Mucosa of rectum (tissue), 2 donors: Measurements from ENCODE around the gene PRSS53.

Source experiments
- H3K27ac ChIP-seq, 2 donors: one replicate each; pipeline ENCODE4 v1.7.0; 2013; ENCODE audit warnings: inconsistent platforms in 2 of 2, low read depth in 2 of 2, low read length in 2 of 2
- H3K27me3 ChIP-seq, 2 donors: one replicate each; pipeline ENCODE4 v1.7.0; 2013; ENCODE audit warnings: low read length in 2 of 2; ENCODE audit not compliant: control insufficient read depth in 2 of 2, insufficient read depth in 2 of 2
- H3K36me3 ChIP-seq, 2 donors: one replicate each; pipeline ENCODE4 v1.7.0; 2013; ENCODE audit warnings: low read length in 2 of 2; ENCODE audit not compliant: control insufficient read depth in 2 of 2, insufficient read depth in 2 of 2
- H3K4me1 ChIP-seq, 2 donors: one replicate each; pipeline ENCODE4 v1.7.0; 2013; ENCODE audit warnings: low read length in 2 of 2, mild to moderate bottlenecking in 1 of 2; ENCODE audit not compliant: control insufficient read depth in 2 of 2, insufficient read depth in 2 of 2
- H3K4me3 ChIP-seq, 2 donors: one replicate each; pipeline ENCODE4 v1.7.0; 2013; ENCODE audit warnings: low read length in 2 of 2
- H3K9ac ChIP-seq, 2 donors: one replicate each; pipeline ENCODE4 v1.7.0; 2013; ENCODE audit warnings: low read length in 2 of 2, low read depth in 1 of 2, mild to moderate bottlenecking in 1 of 2
- H3K9me3 ChIP-seq, 2 donors: one replicate each; pipeline ENCODE4 v1.7.0; 2013; ENCODE audit warnings: low read length in 2 of 2; ENCODE audit not compliant: control insufficient read depth in 2 of 2
- donor health status: healthy.
- donor health status: Normal muscosa, but diverticular disease.

Gene PRSS53

GRCh38 chr16:31131841-31132271 is 43.1 kb upstream of the PRSS53 start:
- peak overlapping the region; percentile 92 to 98 for H3K27ac ChIP-seq
- no peaks in the 10 kb centered on the region for H3K9me3 ChIP-seq
- H3K4me1 ChIP-seq: peaks cover 77 to 82% of the 10 kb centered on the region in 2 donors
- peak overlapping the region; percentile 3 to 49 for H3K4me3 ChIP-seq
- no peaks in the 10 kb centered on the region for H3K27me3 ChIP-seq
- peak overlapping the region; percentile 14 to 64 for H3K9ac ChIP-seq
- H3K36me3 ChIP-seq: peaks cover 17 to 34% of the 10 kb centered on the region in 2 donors

- H3K9me3 ChIP-seq: no peaks in the 10 kb centered on the region
- H3K27me3 ChIP-seq: no peaks in the 10 kb centered on the region
- peaks cover 75 to 83% of the 10 kb centered on the region in 2 donors for H3K4me1 ChIP-seq
- peak overlapping the region in 1 of 2 donors; percentile 49 for H3K4me3 ChIP-seq
- peak overlapping the region in 1 of 2 donors; percentile 64 for H3K9ac ChIP-seq
- peak overlapping the region; percentile 92 to 98 for H3K27ac ChIP-seq
- H3K36me3 ChIP-seq: peaks cover 17 to 34% of the 10 kb centered on the region in 2 donors
Observed at GRCh38 chr16:31131416-31131815, 42.7 kb upstream of the PRSS53 start.

GRCh38 chr16:31130899-31131298 is 42.2 kb upstream of the PRSS53 start:
- no peaks in the 10 kb centered on the region for H3K9me3 ChIP-seq
- H3K4me3 ChIP-seq: no peak overlapping the region
- H3K4me1 ChIP-seq: peaks cover 70 to 78% of the 10 kb centered on the region in 2 donors
- H3K27me3 ChIP-seq: no peaks in the 10 kb centered on the region
- H3K9ac ChIP-seq: peak overlapping the region in 1 of 2 donors; percentile 76
- peak overlapping the region; percentile 92 to 98 for H3K27ac ChIP-seq
- H3K36me3 ChIP-seq: peaks cover 17 to 34% of the 10 kb centered on the region in 2 donors

GRCh38 chr16:31130336-31130891 is 41.7 kb upstream of the PRSS53 start:
- peaks cover 17 to 34% of the 10 kb centered on the region in 2 donors for H3K36me3 ChIP-seq
- peaks cover 66 to 75% of the 10 kb centered on the region in 2 donors for H3K4me1 ChIP-seq
- H3K9ac ChIP-seq: peak overlapping the region; percentile 68 to 76
- no peaks in the 10 kb centered on the region for H3K9me3 ChIP-seq
- H3K27me3 ChIP-seq: no peaks in the 10 kb centered on the region
- peak overlapping the region; percentile 92 to 98 for H3K27ac ChIP-seq
- no peak overlapping the region for H3K4me3 ChIP-seq

- Histone ChIP-seq H3K4me3 (peak overlapping the region in 1 of 2 donors; percentile 31), H3K9ac (peak overlapping the region; percentile 68 to 76), H3K36me3 (peaks cover 17 to 34% of the 10 kb centered on the region in 2 donors), H3K9me3 (no peaks in the 10 kb centered on the region), H3K27me3 (no peaks in the 10 kb centered on the region), H3K4me1 (peaks cover 65 to 75% of the 10 kb centered on the region in 2 donors), H3K27ac (peak overlapping the region; percentile 92 to 98)
Observed at GRCh38 chr16:31129568-31130335, 41.0 kb upstream of the PRSS53 start.

GRCh38 chr16:31128711-31129567 is 40.2 kb upstream of the PRSS53 start:
- peak overlapping the region; percentile 74 to 76 for H3K9ac ChIP-seq
- no peaks in the 10 kb centered on the region for H3K9me3 ChIP-seq
- H3K4me3 ChIP-seq: peak overlapping the region; percentile 22 to 38
- peak overlapping the region; percentile 92 to 98 for H3K27ac ChIP-seq
- peaks cover 20 to 35% of the 10 kb centered on the region in 2 donors for H3K36me3 ChIP-seq
- peaks cover 62 to 70% of the 10 kb centered on the region in 2 donors for H3K4me1 ChIP-seq
- H3K27me3 ChIP-seq: no peaks in the 10 kb centered on the region

- peaks cover 47 to 52% of the 10 kb centered on the region in 2 donors for H3K4me1 ChIP-seq
- H3K9ac ChIP-seq: peak overlapping the region in 1 of 2 donors; percentile 76
- H3K27me3 ChIP-seq: no peaks in the 10 kb centered on the region
- H3K4me3 ChIP-seq: no peak overlapping the region
- H3K36me3 ChIP-seq: peaks cover 12 to 26% of the 10 kb centered on the region in 2 donors
- peak overlapping the region; percentile 92 to 98 for H3K27ac ChIP-seq
- no peaks in the 10 kb centered on the region for H3K9me3 ChIP-seq
Observed at GRCh38 chr16:31127182-31127581, 38.4 kb upstream of the PRSS53 start.

GRCh38 chr16:31125844-31126243 is 37.1 kb upstream of the PRSS53 start:
- peaks cover 35 to 40% of the 10 kb centered on the region in 2 donors for H3K4me1 ChIP-seq
- no peak overlapping the region for H3K9ac ChIP-seq
- no peaks in the 10 kb centered on the region for H3K27me3 ChIP-seq
- H3K9me3 ChIP-seq: no peaks in the 10 kb centered on the region
- no peak overlapping the region for H3K4me3 ChIP-seq
- no peak overlapping the region for H3K27ac ChIP-seq
- peaks cover 17 to 23% of the 10 kb centered on the region in 2 donors for H3K36me3 ChIP-seq

GRCh38 chr16:31120129-31120528 is 31.4 kb upstream of the PRSS53 start:
- Histone ChIP-seq H3K4me1 (peaks cover 8 to 15% of the 10 kb centered on the region in 2 donors), H3K4me3 (no peak overlapping the region), H3K27me3 (no peaks in the 10 kb centered on the region), H3K36me3 (peaks cover 23 to 29% of the 10 kb centered on the region in 2 donors), H3K27ac (no peak overlapping the region), H3K9me3 (no peaks in the 10 kb centered on the region), H3K9ac (no peak overlapping the region)
